KMS-11 (cell line): ENCODE results near the gene SETD5.

ENCODE experiments used
- H2AFZ ChIP-seq: fragments of 200-600 bp; sonication (generic); 2 replicates; pipeline ENCODE4 v1.6.1; 2016; ENCODE audit warnings: antibody characterized with exemption, mixed run types, low read depth
- H3K27ac ChIP-seq: fragments of 200-600 bp; sonication (generic); 2 replicates; pipeline ENCODE4 v1.6.1; 2016; ENCODE audit warnings: mild to moderate bottlenecking, mixed run types
- H3K27me3 ChIP-seq: fragments of 200-600 bp; sonication (generic); 2 replicates; pipeline ENCODE4 v1.6.1; 2017; ENCODE audit warnings: mild to moderate bottlenecking, low read depth, mixed run types, moderate library complexity; ENCODE audit not compliant: insufficient read depth
- H3K36me3 ChIP-seq: fragments of 200-600 bp; sonication (generic); 2 replicates; pipeline ENCODE4 v1.6.1; 2017; ENCODE audit warnings: mild to moderate bottlenecking, mixed run types; ENCODE audit not compliant: insufficient read depth
- H3K4me1 ChIP-seq: fragments of 200-600 bp; sonication (generic); 2 replicates; pipeline ENCODE4 v1.6.1; 2016; ENCODE audit warnings: mild to moderate bottlenecking, low read depth, mixed run types; ENCODE audit not compliant: poor library complexity, severe bottlenecking
- H3K4me2 ChIP-seq: fragments of 200-600 bp; sonication (generic); 2 replicates; pipeline ENCODE4 v1.7.0; 2016; ENCODE audit warnings: mild to moderate bottlenecking, mixed run types
- H3K4me3 ChIP-seq: fragments of 200-600 bp; sonication (generic); IDR thresholded peaks from 2 replicates; pipeline ENCODE4 v1.6.1; 2017; ENCODE audit warnings: low read depth, low read length, mixed read lengths; ENCODE audit not compliant: insufficient read depth
- H3K79me2 ChIP-seq: fragments of 200-600 bp; sonication (generic); 2 replicates; pipeline ENCODE4 v1.6.1; 2016; ENCODE audit warnings: low read depth, mixed run types; ENCODE audit not compliant: insufficient read depth
- H3K9ac ChIP-seq: fragments of 200-600 bp; sonication (generic); 2 replicates; pipeline ENCODE4 v1.6.1; 2016; ENCODE audit warnings: mild to moderate bottlenecking, mixed run types
- H4K20me1 ChIP-seq: fragments of 200-600 bp; sonication (generic); 2 replicates; pipeline ENCODE4 v1.6.1; 2016; ENCODE audit warnings: mild to moderate bottlenecking, mixed run types; ENCODE audit not compliant: insufficient read depth
- TF ChIP-seq, protein P1 (sequence below): fragments of 200-600 bp; sonication (generic); conservative IDR thresholded peaks from 2 replicates; pipeline ENCODE4 v1.6.1; 2017; ENCODE audit warnings: low read depth, mild to moderate bottlenecking, antibody characterized with exemption, low read length, moderate library complexity, mixed read lengths

Gene SETD5

DNA sequence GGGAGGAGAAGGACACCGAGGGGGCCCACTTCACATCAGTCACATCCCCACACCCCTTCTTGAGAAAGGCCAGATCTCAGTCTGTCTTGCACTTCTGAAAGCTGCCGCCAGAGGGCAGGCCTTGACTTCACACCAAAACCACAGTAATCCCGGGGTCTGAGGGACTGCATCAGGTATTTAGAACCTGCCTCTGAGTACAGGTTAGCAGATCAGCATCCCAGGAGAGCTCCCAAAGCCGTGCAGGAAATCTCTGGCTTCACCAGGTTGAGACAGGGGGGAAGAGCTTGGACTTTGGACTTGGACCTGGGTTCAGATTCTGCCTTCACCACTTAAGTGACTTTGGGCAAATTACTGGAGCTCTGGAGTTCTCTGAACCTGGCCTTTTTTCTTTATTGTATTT is 105.9 kb downstream of the SETD5 start:
- Histone ChIP-seq H3K79me2 (no peaks in the 10 kb centered on the region), H2AFZ (no peak overlapping the region), H3K36me3 (no peaks in the 10 kb centered on the region), H3K4me1 (no peaks in the 10 kb centered on the region), H3K27ac (no peak overlapping the region), H3K9ac (no peak overlapping the region), H3K27me3 (no peaks in the 10 kb centered on the region), H3K4me2 (no peak overlapping the region), H4K20me1 (no peaks in the 10 kb centered on the region), H3K4me3 (no peak overlapping the region)
- TF ChIP-seq, protein P1, sequence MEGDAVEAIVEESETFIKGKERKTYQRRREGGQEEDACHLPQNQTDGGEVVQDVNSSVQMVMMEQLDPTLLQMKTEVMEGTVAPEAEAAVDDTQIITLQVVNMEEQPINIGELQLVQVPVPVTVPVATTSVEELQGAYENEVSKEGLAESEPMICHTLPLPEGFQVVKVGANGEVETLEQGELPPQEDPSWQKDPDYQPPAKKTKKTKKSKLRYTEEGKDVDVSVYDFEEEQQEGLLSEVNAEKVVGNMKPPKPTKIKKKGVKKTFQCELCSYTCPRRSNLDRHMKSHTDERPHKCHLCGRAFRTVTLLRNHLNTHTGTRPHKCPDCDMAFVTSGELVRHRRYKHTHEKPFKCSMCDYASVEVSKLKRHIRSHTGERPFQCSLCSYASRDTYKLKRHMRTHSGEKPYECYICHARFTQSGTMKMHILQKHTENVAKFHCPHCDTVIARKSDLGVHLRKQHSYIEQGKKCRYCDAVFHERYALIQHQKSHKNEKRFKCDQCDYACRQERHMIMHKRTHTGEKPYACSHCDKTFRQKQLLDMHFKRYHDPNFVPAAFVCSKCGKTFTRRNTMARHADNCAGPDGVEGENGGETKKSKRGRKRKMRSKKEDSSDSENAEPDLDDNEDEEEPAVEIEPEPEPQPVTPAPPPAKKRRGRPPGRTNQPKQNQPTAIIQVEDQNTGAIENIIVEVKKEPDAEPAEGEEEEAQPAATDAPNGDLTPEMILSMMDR, result peak; percentile 88

DNA sequence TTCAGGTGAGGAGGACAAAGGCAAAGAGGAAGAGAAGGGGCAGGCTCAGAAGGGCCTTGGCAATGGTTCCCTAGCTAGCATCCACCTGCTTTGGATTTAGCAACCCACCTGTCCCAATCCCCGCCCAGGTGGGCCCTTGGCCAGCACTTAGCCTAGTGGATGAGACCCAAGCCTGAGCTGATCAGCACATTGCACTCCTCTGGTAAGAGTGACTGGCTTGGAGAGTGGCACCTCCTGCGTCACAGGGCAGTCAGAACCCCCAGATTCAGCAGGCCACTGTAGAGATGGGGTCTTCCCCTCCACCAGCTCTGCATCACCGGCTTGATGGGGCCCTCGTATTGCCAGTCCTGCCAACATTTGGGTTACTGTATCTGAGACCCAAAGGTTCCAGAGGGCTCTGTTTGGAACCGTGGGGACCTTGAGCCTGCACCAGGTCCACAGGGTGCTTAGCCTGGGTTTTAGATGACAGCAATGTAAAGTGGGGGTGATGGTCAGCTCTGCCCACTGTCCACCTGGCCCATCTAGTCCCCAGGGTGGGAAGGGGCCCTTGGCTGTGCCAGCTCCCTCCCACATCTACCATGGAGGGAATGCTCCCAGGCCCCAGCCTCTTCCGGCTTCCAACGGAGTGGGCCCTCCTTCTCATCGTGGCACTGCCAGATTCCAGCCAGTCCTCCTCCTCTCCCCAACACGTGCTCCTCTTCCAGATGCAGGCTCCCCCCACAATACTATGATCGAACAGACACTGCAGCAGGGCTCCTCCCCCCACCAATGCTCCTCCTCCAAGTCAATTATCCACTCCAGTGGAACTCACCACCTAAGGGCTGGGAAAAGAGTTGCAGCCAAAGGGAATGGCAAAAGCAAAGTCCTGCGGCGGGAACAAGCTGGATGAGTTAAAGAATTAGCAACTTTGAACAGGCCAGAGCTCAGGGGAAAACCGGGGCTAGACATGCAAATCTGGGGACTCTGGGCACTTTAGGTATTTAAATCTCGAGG is 110.5 kb downstream of the SETD5 start:
- TF ChIP-seq, protein P1, result no peak
- no peak overlapping the region for H3K4me3 ChIP-seq
- H3K4me2 ChIP-seq, result no peak overlapping the region
- H3K27me3 ChIP-seq, result no peaks in the 10 kb centered on the region
- no peaks in the 10 kb centered on the region for H3K36me3 ChIP-seq
- H3K79me2 ChIP-seq, result no peaks in the 10 kb centered on the region
- H3K4me1 ChIP-seq, result no peaks in the 10 kb centered on the region
- no peaks in the 10 kb centered on the region for H4K20me1 ChIP-seq
- no peak overlapping the region for H3K9ac ChIP-seq
- H2AFZ ChIP-seq, result no peak overlapping the region
- H3K27ac ChIP-seq, result no peak overlapping the region

DNA sequence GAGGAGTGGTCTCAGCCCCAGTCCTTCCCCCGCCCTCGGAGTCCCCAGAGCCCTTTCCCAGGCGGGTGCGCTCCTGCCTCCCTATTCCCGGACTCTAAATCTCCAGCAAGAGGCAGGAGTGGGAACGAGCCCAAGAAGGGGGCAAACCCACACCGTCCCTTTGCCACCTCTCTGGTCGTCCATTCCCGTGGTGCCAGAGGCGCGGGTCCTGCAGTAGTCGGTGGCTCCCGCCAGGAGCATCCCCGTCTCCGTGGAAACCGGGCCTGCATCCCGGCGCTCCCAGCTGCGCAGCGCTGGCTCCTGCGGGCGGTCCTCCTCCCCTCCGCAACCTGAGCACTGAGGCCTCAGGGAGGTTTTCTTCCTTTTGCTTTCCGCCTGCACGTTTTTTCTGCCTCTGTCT is 111.4 kb downstream of the SETD5 start:
- Histone ChIP-seq H3K27ac (no peak overlapping the region), H3K9ac (no peak overlapping the region), H4K20me1 (no peaks in the 10 kb centered on the region), H2AFZ (no peak overlapping the region), H3K27me3 (no peaks in the 10 kb centered on the region), H3K4me3 (no peak overlapping the region), H3K36me3 (no peaks in the 10 kb centered on the region), H3K79me2 (no peaks in the 10 kb centered on the region), H3K4me1 (no peaks in the 10 kb centered on the region), H3K4me2 (no peak overlapping the region)
- TF ChIP-seq, protein P1, result no peak

DNA sequence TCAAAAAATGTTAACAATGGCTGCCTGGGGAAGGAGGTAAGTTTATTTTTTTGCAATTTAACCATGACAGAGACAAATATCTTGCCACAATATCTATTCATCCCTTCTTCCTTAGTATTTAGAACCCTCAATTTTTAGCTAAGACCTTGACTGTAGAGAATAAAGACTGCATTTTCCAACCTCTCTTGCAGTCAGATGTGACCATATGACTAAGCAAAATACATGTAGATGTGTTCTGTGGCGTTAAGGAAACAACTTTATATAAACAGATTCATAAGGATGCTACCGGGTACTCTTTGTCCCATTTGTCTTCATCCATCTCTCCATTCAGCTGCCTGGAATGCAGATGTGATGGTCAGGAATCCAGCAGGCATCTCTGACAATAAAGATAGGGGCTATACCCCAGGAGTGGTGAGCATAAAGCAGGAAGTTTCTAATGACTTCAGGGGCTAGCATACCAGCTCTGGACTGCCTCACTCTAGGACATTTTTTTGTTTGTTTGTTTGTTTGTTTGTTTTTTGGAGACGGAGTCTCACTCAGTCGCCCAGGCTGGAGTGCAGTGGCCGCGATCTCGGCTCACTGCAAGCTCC is 115.1 kb downstream of the SETD5 start:
- Histone ChIP-seq H3K4me1 (no peaks in the 10 kb centered on the region), H3K27me3 (no peaks in the 10 kb centered on the region), H2AFZ (no peak overlapping the region), H3K4me2 (no peak overlapping the region), H4K20me1 (no peaks in the 10 kb centered on the region), H3K4me3 (no peak overlapping the region), H3K9ac (no peak overlapping the region), H3K79me2 (no peaks in the 10 kb centered on the region), H3K36me3 (no peaks in the 10 kb centered on the region), H3K27ac (no peak overlapping the region)
- TF ChIP-seq, protein P1, result no peak
